ENCODE measurements around the gene FAM240B. TPM values are rescaled to one million over a fixed set of nuclear protein-coding genes. Genes with fewer than 3 reads are reported as not detected.

The FAM240B gene
- total and polyA plus RNA-seq, 2 of the 4 experiments (the other 2 are of a cell fraction): not detected

DNA sequence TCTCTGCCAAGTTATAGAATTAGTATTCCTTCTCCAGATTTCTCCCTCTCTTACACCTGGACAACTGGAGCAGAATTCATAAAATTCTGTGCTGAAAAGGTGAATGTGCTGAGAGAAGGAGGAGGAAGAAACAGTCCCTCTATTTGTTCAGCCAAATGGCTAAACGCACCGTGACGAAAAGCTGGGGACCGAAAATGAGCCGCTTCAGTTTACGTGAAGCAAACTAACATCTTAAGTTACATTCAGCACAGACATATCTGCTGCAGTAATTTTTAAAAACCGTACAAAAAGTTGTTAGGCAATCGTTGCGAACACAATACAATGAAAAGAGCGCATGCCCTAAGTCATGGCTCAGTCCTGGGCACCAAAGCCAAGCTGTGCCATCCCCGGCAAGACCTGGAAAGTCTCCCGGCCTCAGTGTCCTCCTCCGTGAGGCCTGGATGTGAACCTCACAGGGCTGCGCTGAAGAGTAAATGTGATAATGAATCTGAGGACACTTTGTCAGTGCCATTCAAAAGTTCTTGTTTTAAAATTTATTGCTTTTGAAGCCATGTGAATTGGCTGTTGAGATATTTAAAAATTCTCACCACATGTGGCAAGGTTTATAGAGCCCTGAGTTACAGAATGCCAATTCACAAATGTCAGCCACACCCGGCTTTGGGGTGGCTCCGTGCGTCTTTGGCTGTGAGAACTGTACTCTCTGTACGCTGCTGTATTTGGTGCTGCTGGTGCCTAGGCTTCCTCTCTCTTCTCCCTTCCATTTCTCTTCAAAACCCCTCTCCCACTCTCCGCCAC lies 46.3 kb downstream of the FAM240B start:
- Histone ChIP-seq H3K4ac (ENCODE audit: low read depth, low read length) (no peak overlapping the region), H3K14ac (replicated peaks; ENCODE audit: low read depth, low read length) (no peak overlapping the region), H2BK5ac (ENCODE audit: low read depth, low read length, poor library complexity, severe bottlenecking) (no peak overlapping the region), H3K18ac (ENCODE audit: low read depth, low read length) (no peak overlapping the region), H4K20me1 (ENCODE audit: insufficient read depth, low read length) (no peaks in the 10 kb centered on the region), H3K4me2 (ENCODE audit: low read depth, low read length) (no peak overlapping the region), H4K8ac (ENCODE audit: low read depth in 2 of 2, low read length in 2 of 2) (no peak overlapping the region), H3K9ac (ENCODE audit: low read depth, low read length) (no peak overlapping the region), H3K56ac (ENCODE audit: extremely low read depth, insufficient read depth, low read length) (no peak overlapping the region), H2AFZ (replicated peaks; ENCODE audit: low read length, poor library complexity) (no peak overlapping the region), H3K27me3 (ENCODE audit: control insufficient read depth, insufficient read depth, low read length) (peaks cover 2% of the 10 kb centered on the region; the same call in 1 of the 2 replicates), H3K4me1 (ENCODE audit: control insufficient read depth, insufficient read depth, low read length) (no peaks in the 10 kb centered on the region), H3K4me3 (ENCODE audit: insufficient read depth, low read depth, low read length) (no peak overlapping the region), H2BK120ac (ENCODE audit: low read depth, low read length) (no peak overlapping the region), H2BK20ac (ENCODE audit: low read depth, low read length) (no peak overlapping the region), H2AK9ac (replicated peaks; ENCODE audit: low read depth, low read length, poor library complexity) (no peak overlapping the region), H3K9me3 (ENCODE audit: control insufficient read depth, insufficient read depth, low read length) (no peaks in the 10 kb centered on the region), H3K36me3 (ENCODE audit: control insufficient read depth, insufficient read depth, low read length) (no peaks in the 10 kb centered on the region), H3K9me1 (ENCODE audit: insufficient read depth, low read length) (no peaks in the 10 kb centered on the region), H2AK5ac (ENCODE audit: low read depth, low read length) (no peak overlapping the region), H4K91ac (ENCODE audit: insufficient read depth, low read depth, low read length) (no peak overlapping the region), H3K23ac (ENCODE audit: low read depth, low read length) (no peak overlapping the region), H2BK15ac (ENCODE audit: low read depth, low read length) (no peak overlapping the region), H4K5ac (ENCODE audit: low read depth, low read length) (no peak overlapping the region), H3K79me1 (ENCODE audit: low read depth in 1 of 2, low read length in 2 of 2) (no peaks in the 10 kb centered on the region), H3K27ac (ENCODE audit: insufficient read depth, low read length) (no peak overlapping the region)
- ATAC-seq (ENCODE audit: low read depth) (no peak), DNase-seq (no peak)
- TF ChIP-seq SMC3 (IDR thresholded peaks at IDR 0.05; ENCODE audit: low read depth, low read length): no peak
- TF ChIP-seq CHD1 (IDR thresholded peaks at IDR 0.05; ENCODE audit: low read depth, low read length): no peak
- TF ChIP-seq BHLHE40 (IDR thresholded peaks at IDR 0.05; ENCODE audit: low read depth, low read length): no peak
- no peak for TF ChIP-seq RFX5 (IDR thresholded peaks at IDR 0.05; ENCODE audit: low read depth, low read length)
- no peak for TF ChIP-seq FOS (IDR thresholded peaks at IDR 0.05; ENCODE audit: low read depth, low read length)
- TF ChIP-seq NFE2L2 (IDR thresholded peaks at IDR 0.05; ENCODE audit: low read depth, low read length): no peak
- TF ChIP-seq CEBPB (IDR thresholded peaks at IDR 0.05; ENCODE audit: low read depth, low read length): no peak
- TF ChIP-seq, protein P1, sequence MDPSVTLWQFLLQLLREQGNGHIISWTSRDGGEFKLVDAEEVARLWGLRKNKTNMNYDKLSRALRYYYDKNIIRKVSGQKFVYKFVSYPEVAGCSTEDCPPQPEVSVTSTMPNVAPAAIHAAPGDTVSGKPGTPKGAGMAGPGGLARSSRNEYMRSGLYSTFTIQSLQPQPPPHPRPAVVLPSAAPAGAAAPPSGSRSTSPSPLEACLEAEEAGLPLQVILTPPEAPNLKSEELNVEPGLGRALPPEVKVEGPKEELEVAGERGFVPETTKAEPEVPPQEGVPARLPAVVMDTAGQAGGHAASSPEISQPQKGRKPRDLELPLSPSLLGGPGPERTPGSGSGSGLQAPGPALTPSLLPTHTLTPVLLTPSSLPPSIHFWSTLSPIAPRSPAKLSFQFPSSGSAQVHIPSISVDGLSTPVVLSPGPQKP (IDR thresholded peaks at IDR 0.05; ENCODE audit: borderline replicate concordance, low read depth, low read length): no peak
- no peak for TF ChIP-seq USF2 (IDR thresholded peaks at IDR 0.05; ENCODE audit: low read depth, low read length)
- TF ChIP-seq MAFK (IDR thresholded peaks at IDR 0.05; ENCODE audit: low read depth, low read length): no peak
- TF ChIP-seq, protein P2, sequence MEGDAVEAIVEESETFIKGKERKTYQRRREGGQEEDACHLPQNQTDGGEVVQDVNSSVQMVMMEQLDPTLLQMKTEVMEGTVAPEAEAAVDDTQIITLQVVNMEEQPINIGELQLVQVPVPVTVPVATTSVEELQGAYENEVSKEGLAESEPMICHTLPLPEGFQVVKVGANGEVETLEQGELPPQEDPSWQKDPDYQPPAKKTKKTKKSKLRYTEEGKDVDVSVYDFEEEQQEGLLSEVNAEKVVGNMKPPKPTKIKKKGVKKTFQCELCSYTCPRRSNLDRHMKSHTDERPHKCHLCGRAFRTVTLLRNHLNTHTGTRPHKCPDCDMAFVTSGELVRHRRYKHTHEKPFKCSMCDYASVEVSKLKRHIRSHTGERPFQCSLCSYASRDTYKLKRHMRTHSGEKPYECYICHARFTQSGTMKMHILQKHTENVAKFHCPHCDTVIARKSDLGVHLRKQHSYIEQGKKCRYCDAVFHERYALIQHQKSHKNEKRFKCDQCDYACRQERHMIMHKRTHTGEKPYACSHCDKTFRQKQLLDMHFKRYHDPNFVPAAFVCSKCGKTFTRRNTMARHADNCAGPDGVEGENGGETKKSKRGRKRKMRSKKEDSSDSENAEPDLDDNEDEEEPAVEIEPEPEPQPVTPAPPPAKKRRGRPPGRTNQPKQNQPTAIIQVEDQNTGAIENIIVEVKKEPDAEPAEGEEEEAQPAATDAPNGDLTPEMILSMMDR (conservative IDR thresholded peaks at IDR 0.05; ENCODE audit: low read depth, low read length): no peak
- intact Hi-C loops (cut with micrococcal nuclease) (no loop called here), dilution Hi-C loops (cut with HindIII; ENCODE audit: low sequenced_read_pairs, unreplicated experiment) (no loop called here), in situ Hi-C loops (cut with MboI; ENCODE audit: low sequenced_read_pairs) (no loop called here)
- POLR2A ChIA-PET (ENCODE audit: unreplicated experiment): no interaction called here
- CTCF ChIA-PET: no interaction called here
- 88% methylated on average over 6 of the region's 19 CpGs; no CpG with 5 or more reads in 1 of the 2 experiments for WGBS, 2 experiments (ENCODE audit: extremely low coverage in 2 of 2, insufficient read length in 1 of 2)
- no TSS peak for BruUV-seq (replicated peaks)
